ENCODE measurements around the gene LSM7.

GRCh38 chr19:2318923-2319322 is 9.5 kb downstream of the LSM7 start:
- TF ChIP-seq EP300 (IDR thresholded peaks at IDR 0.05) (no peak), CTCF (IDR thresholded peaks at IDR 0.05) (no peak)
